BLaER1 treated with 17β-estradiol and CSF1 and Interleukin-3, amounts not matched to agents 10 nM and 100 nM (cell line): ENCODE results near the gene MMRN1.

Source experiments
- H3K27ac ChIP-seq, 11 experiments: shearing (Covaris generic); formaldehyde crosslinking; 2 replicates each; pipeline ENCODE4 v1.8.1; 2022
- H3K27me3 ChIP-seq, 11 experiments: shearing (Covaris generic); formaldehyde crosslinking; 2 replicates each; pipeline ENCODE4 v1.8.1; 2022
- H3K36me3 ChIP-seq, 11 experiments: shearing (Covaris generic); formaldehyde crosslinking; 2 replicates each; pipeline ENCODE4 v1.8.1; 2022
- H3K4me1 ChIP-seq, 10 experiments: shearing (Covaris generic); formaldehyde crosslinking; 2 replicates each; pipeline ENCODE4 v1.8.1; 2022
- H3K4me2 ChIP-seq, 11 experiments: shearing (Covaris generic); formaldehyde crosslinking; 2 replicates each; pipeline ENCODE4 v1.8.1; 2022
- H3K4me3 ChIP-seq, 10 experiments: shearing (Covaris generic); formaldehyde crosslinking; 2 replicates each; pipeline ENCODE4 v1.8.1; 2022
- H3K9ac ChIP-seq, 11 experiments: shearing (Covaris generic); formaldehyde crosslinking; 2 replicates each; pipeline ENCODE4 v1.8.1; 2022
- H3K9me3 ChIP-seq, 11 experiments: shearing (Covaris generic); formaldehyde crosslinking; replicated peaks in 1 of 11; 2 replicates each; pipeline ENCODE4 v1.8.1; 2022
- H4K20me1 ChIP-seq, 11 experiments: shearing (Covaris generic); formaldehyde crosslinking; 2 replicates each; pipeline ENCODE4 v1.8.1; 2022
- Cebpa-rat ChIP-seq, 11 experiments: shearing (Covaris generic); IDR thresholded peaks; 2 replicates each; pipeline ENCODE4 v1.8.1; 2022

MMRN1 gene

DNA sequence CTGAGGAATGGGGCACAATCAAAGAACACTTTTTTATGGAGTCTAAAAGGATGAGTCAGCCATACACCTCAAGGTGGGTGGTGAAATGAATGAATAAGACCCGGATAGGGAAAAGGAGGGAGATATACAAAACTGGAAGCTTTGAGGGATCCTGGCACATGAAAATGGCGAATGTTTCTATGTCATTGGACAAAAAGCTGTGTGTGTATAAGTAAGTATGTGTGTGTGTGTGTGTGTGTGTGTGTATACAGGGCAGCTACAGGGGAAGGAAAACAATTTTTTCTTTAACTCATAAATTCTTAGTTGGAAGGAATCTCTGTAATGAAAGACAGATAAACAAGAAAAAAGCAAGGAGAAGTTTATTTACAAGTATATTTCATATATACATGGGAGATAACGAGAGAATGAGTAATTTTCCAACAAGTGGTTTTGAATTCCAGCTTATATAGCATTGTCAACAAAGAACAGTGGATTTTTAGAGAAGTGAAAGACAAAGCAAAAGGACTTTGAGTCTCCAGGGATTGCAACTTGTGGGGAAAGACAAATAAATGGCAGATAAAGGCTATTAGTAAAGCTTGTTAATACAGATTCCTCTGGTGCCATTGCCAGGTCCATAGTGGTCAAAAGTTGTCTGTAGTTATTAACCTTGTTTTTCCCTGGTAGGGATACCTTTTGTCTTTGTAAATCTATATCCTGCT lies 99.7 kb downstream of the MMRN1 start:
- TF ChIP-seq Cebpa-rat (IDR thresholded peaks at IDR 0.05), result no peak
- Histone ChIP-seq H3K4me2 (peak overlapping the region in 3 of 11 experiments; percentile 13 to 58 (median 41); a peak in 5 of 22 replicates), H3K4me1 (peaks cover 0 to 12% (median 0%) of the 10 kb centered on the region in 10 experiments; a peak in 6 of 20 replicates), H3K4me3 (no peak overlapping the region), H3K36me3 (no peaks in the 10 kb centered on the region), H3K9ac (no peak overlapping the region), H3K27me3 (no peaks in the 10 kb centered on the region), H3K9me3 (no peaks in the 10 kb centered on the region), H3K27ac (no peak overlapping the region), H4K20me1 (no peaks in the 10 kb centered on the region)

DNA sequence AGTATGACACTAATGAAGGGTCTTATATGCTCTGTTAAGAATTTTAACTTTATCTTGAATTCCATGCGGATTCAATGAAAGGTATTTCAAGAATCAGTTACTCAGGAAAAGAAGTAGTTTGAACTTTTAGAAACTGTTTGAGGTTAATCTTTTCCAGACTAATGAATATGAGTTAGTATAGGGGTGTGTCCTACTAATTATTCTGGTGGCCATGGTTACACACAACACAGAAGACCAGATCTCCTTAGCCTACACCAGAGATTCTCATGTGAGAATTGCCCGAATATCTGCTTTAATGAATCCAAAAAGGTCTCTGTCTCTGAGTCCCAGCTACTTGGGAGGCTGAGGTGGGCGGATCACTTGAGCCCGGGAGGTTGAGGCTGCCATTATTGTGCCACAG lies 100.4 kb downstream of the MMRN1 start:
- no peak for TF ChIP-seq Cebpa-rat (IDR thresholded peaks at IDR 0.05)
- Histone ChIP-seq H3K27ac (no peak overlapping the region), H3K4me3 (no peak overlapping the region)

DNA sequence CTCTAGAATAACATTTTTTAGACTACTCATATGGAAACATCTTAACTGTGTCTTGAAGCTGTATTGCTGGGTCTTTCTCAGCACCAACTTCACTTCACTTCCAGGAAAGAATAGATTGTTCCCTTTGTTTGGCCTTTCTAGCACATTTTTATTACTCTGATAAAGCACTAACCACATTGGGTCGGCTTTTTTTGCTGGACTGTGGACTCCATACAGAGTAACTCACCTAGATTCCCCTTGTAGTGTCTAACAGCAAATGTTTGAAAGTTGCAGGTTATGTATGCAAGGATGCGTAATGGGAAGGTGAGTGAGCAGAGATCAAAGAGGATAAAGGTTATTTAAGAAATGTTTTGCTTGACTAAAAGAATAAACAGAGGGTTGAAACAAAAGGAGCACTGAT lies 101.2 kb downstream of the MMRN1 start:
- H3K4me1 ChIP-seq, result peaks cover 0 to 12% (median 0%) of the 10 kb centered on the region in 10 experiments; a peak in 6 of 20 replicates
- H3K4me3 ChIP-seq, result no peak overlapping the region
- H3K27me3 ChIP-seq, result no peaks in the 10 kb centered on the region
- H3K4me2 ChIP-seq, result no peak overlapping the region
- no peaks in the 10 kb centered on the region for H4K20me1 ChIP-seq
- no peak overlapping the region for H3K27ac ChIP-seq
- no peak for TF ChIP-seq Cebpa-rat (IDR thresholded peaks at IDR 0.05)
- no peak overlapping the region for H3K9ac ChIP-seq
- no peaks in the 10 kb centered on the region for H3K36me3 ChIP-seq
- H3K9me3 ChIP-seq, result no peaks in the 10 kb centered on the region

More for the DNA sequence above, 100.4 kb downstream of the MMRN1 start:
- Histone ChIP-seq H3K9me3 (no peaks in the 10 kb centered on the region), H3K36me3 (no peaks in the 10 kb centered on the region), H4K20me1 (no peaks in the 10 kb centered on the region), H3K27me3 (no peaks in the 10 kb centered on the region), H3K4me2 (peak overlapping the region in 1 of 11 experiments; percentile 41; a peak in 2 of 22 replicates), H3K4me1 (peaks cover 0 to 12% (median 0%) of the 10 kb centered on the region in 10 experiments; a peak in 6 of 20 replicates), H3K9ac (no peak overlapping the region)

DNA sequence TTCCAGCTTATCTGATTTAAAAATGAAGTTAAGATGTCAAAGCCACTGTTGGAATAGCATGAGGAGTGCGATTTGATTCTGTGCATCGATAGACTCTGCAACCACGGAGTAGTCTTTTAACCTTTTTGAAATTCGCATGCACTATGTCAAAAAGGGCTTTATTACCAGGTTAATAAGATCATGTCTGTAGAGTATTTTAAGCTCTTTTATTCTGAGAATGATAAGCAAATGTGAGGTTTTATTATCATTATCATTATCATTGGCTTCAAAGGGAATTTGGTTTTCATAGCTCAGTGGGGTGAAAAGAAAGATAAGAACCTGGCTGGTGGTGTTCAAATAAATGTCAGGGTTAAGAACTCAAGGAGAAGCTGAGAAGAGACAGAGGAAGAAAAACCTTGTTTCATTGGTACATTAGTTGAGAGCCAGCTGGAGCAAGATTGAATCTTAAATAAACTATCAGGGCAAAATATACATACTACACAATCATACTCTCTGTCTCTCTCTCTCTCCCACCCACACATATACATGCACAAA lies 102.6 kb downstream of the MMRN1 start:
- H3K27ac ChIP-seq, result no peak overlapping the region
- H3K9me3 ChIP-seq, result no peaks in the 10 kb centered on the region
- no peaks in the 10 kb centered on the region for H3K27me3 ChIP-seq
- no peak overlapping the region for H3K4me3 ChIP-seq
- TF ChIP-seq Cebpa-rat (IDR thresholded peaks at IDR 0.05), result no peak
- peaks cover 0 to 12% (median 0%) of the 10 kb centered on the region in 10 experiments; a peak in 6 of 20 replicates for H3K4me1 ChIP-seq
- H3K9ac ChIP-seq, result no peak overlapping the region
- no peaks in the 10 kb centered on the region for H3K36me3 ChIP-seq
- H4K20me1 ChIP-seq, result no peaks in the 10 kb centered on the region
- H3K4me2 ChIP-seq, result no peak overlapping the region

DNA sequence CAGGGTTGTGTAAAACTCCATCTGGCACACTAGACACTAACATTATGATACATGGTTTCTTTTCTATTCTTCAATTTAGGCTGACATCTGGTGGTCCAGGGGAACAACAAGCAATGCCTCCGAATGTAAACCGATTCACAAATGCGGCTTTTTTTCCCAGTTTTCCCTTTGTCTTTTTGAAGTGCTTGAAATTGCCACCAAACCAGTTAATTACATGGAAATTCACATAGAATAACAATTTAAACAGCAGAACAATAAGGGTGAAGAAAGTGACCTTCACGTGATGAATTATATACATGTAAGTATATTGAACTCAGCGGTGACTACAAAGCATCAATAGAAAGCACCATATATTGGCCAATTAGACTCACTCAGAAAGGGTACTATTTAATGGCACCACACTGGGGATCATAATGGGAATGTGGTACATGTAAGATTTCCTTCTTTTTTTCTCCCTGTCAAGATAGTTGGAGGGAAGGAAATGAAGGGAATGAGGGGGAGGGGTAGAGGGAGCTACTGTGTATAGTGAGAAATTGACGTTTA lies 103.9 kb downstream of the MMRN1 start:
- H3K9me3 ChIP-seq, result no peaks in the 10 kb centered on the region
- no peak for TF ChIP-seq Cebpa-rat (IDR thresholded peaks at IDR 0.05)
- H3K36me3 ChIP-seq, result no peaks in the 10 kb centered on the region
- no peaks in the 10 kb centered on the region for H4K20me1 ChIP-seq
- no peak overlapping the region for H3K9ac ChIP-seq
- H3K27ac ChIP-seq, result no peak overlapping the region
- H3K4me3 ChIP-seq, result no peak overlapping the region
- H3K4me2 ChIP-seq, result no peak overlapping the region
- H3K27me3 ChIP-seq, result no peaks in the 10 kb centered on the region
- peaks cover 0 to 12% (median 0%) of the 10 kb centered on the region in 10 experiments; a peak in 6 of 20 replicates for H3K4me1 ChIP-seq

DNA sequence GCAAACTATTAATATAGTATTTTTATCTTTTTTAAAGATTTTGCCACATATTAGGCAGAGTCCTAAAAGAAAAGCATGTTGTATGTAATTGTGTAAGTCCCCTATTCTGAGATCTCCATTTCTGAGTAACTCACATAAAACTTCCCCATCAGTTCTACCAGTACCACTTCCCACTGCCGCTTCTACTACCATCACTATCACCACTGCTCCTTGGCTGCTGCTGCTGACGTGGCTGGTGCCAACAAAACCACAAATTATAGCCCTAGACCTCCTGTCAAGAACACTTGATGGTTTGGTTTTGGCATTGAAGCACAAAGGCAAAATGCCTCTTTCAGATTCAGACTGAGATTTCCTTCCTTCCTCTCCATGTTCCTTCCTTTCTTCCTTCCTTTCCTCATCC lies 106.4 kb downstream of the MMRN1 start:
- no peaks in the 10 kb centered on the region for H3K36me3 ChIP-seq
- no peak for TF ChIP-seq Cebpa-rat (IDR thresholded peaks at IDR 0.05)
- no peak overlapping the region for H3K9ac ChIP-seq
- no peak overlapping the region for H3K4me3 ChIP-seq
- H3K4me2 ChIP-seq, result no peak overlapping the region
- H3K4me1 ChIP-seq, result no peaks in the 10 kb centered on the region
- no peaks in the 10 kb centered on the region for H3K9me3 ChIP-seq
- H3K27ac ChIP-seq, result no peak overlapping the region
- H3K27me3 ChIP-seq, result no peaks in the 10 kb centered on the region
- H4K20me1 ChIP-seq, result no peaks in the 10 kb centered on the region

DNA sequence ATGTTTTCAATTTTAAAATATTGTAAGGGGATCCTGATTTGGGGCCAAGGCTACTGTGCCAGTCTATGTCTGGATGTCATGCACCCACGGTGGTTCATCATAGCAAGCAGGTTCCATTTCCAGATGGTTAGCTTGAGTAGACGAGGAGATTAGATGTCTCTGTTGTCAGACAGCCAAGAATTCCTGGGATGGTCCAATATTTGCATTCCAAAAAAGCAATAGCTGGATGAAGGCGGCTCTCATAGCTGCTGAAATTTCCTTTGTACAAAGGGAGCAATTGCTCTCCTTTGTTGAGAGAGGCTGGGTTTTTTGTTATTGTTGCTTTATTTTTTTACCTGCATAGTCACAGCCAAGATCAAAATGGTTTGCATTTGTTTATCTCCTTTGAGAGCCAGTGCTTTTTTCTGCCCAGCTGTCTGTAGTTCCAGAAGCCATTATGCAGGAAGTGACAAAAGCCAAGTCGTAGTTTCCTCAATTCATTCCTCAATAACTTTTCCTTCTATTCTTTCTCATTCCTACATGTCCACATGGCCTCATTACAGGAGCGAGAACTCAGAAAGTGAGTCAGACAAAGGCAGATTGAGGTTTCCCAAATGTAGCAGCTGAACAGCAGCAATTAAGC lies 107.9 kb downstream of the MMRN1 start:
- Histone ChIP-seq H3K9ac (no peak overlapping the region), H4K20me1 (no peaks in the 10 kb centered on the region), H3K4me3 (no peak overlapping the region), H3K4me2 (no peak overlapping the region), H3K4me1 (no peaks in the 10 kb centered on the region), H3K27me3 (no peaks in the 10 kb centered on the region), H3K36me3 (no peaks in the 10 kb centered on the region), H3K27ac (no peak overlapping the region), H3K9me3 (no peaks in the 10 kb centered on the region)
- no peak for TF ChIP-seq Cebpa-rat (IDR thresholded peaks at IDR 0.05)
